Activated T-cell treated with anti-CD3 and anti-CD28 coated beads, Interleukin-2, amount 50 U/mL, for 48 hours (primary cell): ENCODE data around the gene BCR.

Experiments
- DNase-seq, 2 experiments: peaks; one replicate each; pipeline ENCODE4 v3.0.0-alpha.2; 2020

BCR gene

GRCh38 chr22:23263651-23264555, 83.6 kb downstream of the BCR start:
- DNase-seq = peak; percentile 43 to 61

GRCh38 chr22:23264610-23265367, 84.5 kb downstream of the BCR start:
- no peak for DNase-seq

GRCh38 chr22:23265368-23265700, 85.0 kb downstream of the BCR start:
- DNase-seq = no peak

GRCh38 chr22:23266780-23267179, 86.5 kb downstream of the BCR start:
- no peak for DNase-seq

- no peak for DNase-seq
These were observed 87.1 kb downstream of the BCR start for GRCh38 chr22:23267226-23268043.

- no peak for DNase-seq
These were observed 87.9 kb downstream of the BCR start for GRCh38 chr22:23268139-23268712.

GRCh38 chr22:23268877-23269276, 88.6 kb downstream of the BCR start:
- no peak for DNase-seq

- DNase-seq = no peak
These were observed 89.3 kb downstream of the BCR start for GRCh38 chr22:23269441-23270211.

GRCh38 chr22:23270212-23270733, 90.0 kb downstream of the BCR start:
- no peak for DNase-seq

GRCh38 chr22:23270798-23271596, 90.7 kb downstream of the BCR start:
- no peak for DNase-seq

- no peak for DNase-seq
These were observed 91.2 kb downstream of the BCR start for GRCh38 chr22:23271597-23271908.

GRCh38 chr22:23272371-23272770, 92.1 kb downstream of the BCR start:
- no peak for DNase-seq

- no peak for DNase-seq
These were observed 92.5 kb downstream of the BCR start for GRCh38 chr22:23272834-23273233.

- no peak for DNase-seq
These were observed 93.3 kb downstream of the BCR start for GRCh38 chr22:23273445-23274145.

GRCh38 chr22:23274146-23274526, 93.8 kb downstream of the BCR start:
- DNase-seq = no peak

- no peak for DNase-seq
These were observed 94.8 kb downstream of the BCR start for GRCh38 chr22:23274891-23275694.

- DNase-seq = no peak
These were observed 95.4 kb downstream of the BCR start for GRCh38 chr22:23275751-23276150.

- no peak for DNase-seq
These were observed 96.6 kb downstream of the BCR start for GRCh38 chr22:23276656-23277582.
